GM18868 (cell line): ENCODE measurements around the gene UTP25.

Source experiments
- ATAC-seq: cut with Tn5 transposase; IDR thresholded peaks from one replicate; pipeline ENCODE4 v1.9.1; 2021; ENCODE audit warnings: mild to moderate bottlenecking, moderate library complexity; ENCODE audit not compliant: unreplicated experiment

Gene UTP25

GRCh38 chr1:209805875-209806760 lies 21.7 kb upstream of the UTP25 start, which contains the start of gene IRF6:
Gene IRF6 (minus strand): TSS chr1:209806142. CDS start chr1:209801413, 4,729 bp downstream.
- ATAC-seq: peak; percentile 95

DNA sequence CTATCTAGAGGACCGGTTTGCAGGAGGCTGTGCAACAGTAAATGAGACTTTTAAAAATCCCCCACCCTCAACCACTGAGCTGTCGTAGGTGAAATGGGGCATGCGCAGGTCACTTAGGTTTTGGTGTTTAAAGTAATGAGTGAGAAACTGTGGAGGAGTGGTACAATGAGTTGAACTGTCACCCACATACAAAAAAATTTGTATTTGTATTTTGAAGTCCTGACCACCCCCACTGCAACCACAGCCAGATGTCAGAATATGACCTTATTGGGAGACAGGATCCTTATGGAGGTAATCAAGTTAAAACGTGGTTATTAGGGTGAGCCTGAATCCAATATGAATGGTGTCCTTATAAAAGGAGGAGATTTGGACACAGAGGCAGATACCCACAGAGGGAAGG lies 20.3 kb upstream of the UTP25 start:
- ATAC-seq: no peak

- ATAC-seq: no peak
Measured at GRCh38 chr1:209808059-209808581, 19.7 kb upstream of the UTP25 start.

DNA sequence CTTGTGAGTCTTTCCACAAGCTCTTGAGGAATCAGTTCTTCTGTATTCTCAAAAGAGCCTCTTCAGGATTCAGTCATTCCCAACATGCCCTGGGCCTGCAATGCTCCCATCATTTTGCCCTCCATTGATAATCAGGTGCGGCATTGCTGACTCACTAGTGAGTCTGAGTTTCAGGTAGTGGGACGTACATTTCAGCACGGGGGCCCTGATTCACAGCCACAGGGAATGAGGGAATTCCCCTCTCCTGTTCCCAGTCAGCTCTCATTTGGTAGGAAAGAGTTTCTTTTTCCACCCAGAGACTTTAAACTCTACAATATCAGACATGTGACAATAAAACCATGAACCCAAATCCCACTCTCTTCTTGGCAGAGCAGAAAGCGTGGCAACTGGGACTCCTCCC lies 18.2 kb upstream of the UTP25 start:
- no peak for ATAC-seq

- ATAC-seq: no peak
Measured at GRCh38 chr1:209810783-209811182, 17.0 kb upstream of the UTP25 start.

DNA sequence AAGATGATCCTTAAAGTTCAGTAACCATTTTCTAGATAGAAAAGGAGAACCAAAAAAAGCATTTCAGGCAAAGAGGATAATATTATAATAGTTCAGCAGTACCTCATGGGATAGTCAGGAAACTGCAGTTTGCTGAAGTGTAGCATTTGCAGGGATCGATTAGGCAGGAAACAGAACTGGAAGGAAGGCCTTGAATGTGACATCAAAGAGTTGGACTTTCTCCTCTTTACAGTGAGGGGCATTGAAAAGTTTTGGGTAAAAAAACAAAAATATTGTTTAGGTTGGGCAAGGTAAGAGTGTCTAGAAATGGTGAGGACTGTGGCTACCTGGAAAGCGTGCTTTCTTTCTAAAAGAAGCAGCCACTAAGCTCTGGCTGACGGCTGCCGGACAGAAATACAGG lies 13.9 kb upstream of the UTP25 start:
- ATAC-seq: no peak

DNA sequence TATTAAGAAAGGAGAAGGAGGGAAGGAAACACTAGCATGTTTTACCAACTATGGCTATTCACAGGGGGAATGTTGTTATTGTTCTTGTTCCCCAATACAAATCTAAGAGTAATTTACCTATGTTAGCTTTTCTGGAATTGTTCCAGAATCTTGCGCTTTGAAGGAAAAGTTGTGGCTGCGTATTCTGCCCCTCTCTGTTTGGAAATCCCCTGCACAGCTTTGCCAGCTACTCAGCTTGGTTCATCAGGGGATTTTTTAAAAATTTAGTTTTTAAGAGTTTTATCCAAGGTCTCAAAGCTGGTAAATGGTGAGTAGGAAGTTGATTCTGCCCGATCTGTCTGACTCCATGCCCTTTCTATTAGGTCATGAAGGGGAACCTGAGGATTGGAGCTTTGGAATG lies 12.3 kb upstream of the UTP25 start:
- ATAC-seq: no peak

DNA sequence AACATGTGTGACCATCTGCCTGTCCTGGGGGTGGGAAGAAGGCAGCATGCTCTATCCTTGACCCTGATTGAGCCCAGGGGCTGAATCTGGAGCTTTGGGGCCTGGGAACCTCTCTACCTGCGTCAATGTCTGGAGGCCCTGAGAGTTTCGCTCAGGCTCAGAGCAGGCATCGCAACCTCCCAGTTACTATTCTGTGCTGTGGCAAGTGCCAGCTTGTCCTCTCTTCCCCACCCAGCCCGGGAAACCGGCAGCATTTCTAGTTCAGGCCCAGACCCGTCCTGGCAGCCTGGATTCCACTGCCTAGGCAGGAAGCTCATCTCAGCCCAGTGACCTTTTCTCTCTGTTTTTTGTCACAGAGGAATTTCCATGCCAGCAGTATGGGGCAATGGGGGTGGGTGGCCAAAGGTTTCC lies 11.8 kb upstream of the UTP25 start:
- ATAC-seq: no peak

DNA sequence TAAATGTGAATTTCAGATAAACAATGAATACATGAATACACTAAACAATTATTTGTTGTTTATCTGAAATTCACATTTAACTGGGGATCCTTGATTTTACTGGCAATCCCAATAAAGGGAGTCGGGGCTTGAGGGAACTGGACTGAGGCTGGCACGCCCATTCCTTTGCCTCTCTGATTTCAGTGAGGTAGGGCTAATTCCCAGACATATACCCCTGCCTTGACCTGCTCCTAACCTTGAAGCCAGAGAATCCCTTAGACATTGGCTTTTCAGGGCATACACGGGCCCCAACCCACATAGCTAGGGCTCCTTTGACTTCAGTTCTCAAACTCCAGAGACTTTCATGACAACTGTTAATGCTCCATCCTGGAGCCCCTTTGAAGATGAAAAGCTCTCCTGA lies 10.8 kb upstream of the UTP25 start:
- ATAC-seq: no peak

- ATAC-seq: no peak
Measured at GRCh38 chr1:209817691-209818090, 10.1 kb upstream of the UTP25 start.

DNA sequence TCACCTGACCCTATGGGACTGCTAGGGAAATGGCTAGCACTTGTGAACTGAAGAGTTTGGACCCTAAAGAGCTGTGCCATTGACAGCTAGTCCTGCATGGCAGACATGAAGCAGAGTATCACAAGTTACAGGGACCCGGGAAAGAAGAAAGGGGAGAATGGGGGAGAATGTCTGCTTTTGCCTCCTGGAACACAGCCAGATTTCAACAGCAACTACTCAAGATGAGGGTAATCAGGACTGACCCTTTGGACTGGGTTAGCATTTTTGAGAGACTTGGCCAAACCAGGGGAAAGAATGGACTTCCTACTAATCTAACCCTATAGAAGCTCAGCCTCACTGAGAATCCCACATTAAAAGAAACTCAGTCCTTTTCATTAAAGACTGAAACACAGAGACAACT lies 8.7 kb upstream of the UTP25 start:
- no peak for ATAC-seq

DNA sequence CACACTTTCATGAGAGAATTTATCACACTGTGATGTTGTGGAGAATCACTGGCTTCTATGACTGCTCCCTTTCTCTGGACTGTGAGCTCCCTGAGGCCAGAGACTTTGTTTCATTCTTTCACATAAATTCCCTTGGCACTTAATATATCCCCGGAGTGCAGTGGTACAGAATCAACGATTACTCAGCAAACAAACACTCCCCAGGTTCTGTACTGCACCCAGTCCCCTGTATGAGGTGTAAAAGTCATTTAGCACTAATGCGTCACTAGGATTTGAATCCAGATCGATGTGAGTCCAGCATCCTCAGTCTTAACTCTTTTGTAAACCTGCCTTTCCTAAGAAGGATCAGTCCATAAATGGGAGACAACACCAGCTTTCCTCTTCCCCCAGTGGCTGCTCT lies 6.8 kb upstream of the UTP25 start:
- no peak for ATAC-seq

DNA sequence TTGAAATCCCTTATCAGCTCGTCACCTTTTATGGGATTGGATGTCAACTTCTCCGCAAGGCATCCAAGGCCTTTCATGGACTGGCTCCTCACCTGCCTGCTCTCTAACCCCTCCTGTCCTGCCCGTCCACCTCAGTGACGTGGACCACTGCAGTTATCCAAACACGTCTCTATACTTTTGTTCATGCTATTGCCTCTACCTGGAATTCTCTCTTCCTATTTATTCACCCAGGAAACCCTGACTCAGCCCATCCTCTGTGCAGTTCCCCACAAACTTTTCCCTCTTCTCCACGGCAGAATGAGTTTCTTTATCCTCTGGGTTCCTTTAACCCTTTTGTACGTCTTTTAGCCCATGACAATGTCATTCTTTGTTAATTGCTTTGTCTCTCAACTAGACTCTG lies 5.1 kb upstream of the UTP25 start:
- ATAC-seq: no peak

DNA sequence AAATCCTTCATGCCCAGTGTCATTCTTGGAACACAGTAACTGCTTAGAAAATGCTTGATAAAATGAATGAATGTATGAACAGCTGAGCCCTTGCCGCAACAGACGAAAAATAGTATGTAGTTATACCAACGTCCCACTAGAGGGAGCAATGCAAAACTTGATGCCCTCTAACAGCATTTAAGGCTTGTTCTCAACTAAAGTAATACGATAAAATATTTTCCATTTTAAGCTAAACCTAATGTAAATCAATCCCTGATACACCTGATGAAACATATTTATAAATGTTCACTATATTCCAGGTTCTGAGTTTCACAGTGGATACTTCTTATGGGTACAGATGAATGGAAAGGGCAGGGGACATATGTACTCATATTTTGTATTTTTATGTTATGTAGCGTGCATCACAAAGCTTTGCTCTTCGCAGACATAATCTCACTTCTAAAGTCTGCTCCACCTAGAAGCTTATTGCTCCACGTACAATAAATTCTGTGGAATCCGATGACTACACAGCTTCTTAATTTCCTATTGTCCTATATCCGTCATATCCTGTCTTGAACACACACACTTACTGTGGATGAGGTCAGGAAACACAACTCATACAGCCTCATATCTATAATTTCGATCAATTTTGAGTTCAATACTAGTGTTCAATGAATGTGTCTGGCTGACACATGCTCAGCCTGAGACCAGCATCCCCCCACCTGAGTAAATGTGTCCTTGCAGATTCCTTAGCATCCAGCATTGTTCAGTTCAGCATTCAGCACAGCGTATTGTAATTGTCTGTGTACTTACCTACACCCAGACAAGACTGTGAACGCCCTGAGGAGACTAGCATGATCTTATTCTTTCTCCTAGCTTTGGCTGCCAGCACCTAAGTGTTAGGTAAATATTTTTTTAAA lies 4.4 kb upstream of the UTP25 start:
- ATAC-seq: peak; percentile 42

DNA sequence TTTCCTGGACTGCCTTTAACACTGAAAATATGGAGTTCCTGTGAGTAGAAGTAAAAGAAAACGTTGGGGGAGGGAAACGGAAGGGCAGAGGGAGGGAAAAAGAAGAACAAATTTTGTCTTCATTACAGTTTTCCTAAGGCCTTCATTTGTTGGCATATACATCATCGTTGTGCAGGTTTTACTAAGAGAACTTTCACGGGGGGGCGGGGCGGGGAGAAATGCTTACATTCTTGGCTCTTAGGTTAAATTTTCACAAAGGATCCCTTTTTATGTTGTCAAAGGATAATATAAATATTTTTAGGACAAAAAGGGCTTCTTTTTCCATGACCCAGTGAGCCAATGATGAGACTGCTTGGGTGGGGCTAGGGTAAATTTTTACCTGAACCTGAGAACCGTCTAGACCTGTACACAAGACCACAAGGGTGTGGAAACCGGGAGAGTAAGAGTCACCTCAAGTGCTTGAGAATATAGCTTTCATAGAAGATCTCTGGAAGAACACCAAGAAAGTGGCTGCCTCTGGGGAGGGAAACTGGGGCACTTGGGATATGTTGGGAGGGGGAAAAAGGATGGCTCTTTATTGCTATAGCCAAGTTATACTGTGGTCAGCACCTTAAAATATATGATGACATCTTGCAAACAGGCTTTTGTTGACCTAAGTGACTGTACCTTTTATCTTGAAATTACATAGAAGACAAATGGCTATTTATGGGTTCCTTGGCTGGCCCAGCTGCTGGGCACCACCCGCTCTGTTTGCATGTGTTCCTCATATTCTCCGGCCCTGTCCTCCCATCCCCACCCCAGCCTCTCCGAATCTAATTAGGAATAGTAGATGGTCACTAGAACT lies 2.0 kb upstream of the UTP25 start:
- no peak for ATAC-seq

DNA sequence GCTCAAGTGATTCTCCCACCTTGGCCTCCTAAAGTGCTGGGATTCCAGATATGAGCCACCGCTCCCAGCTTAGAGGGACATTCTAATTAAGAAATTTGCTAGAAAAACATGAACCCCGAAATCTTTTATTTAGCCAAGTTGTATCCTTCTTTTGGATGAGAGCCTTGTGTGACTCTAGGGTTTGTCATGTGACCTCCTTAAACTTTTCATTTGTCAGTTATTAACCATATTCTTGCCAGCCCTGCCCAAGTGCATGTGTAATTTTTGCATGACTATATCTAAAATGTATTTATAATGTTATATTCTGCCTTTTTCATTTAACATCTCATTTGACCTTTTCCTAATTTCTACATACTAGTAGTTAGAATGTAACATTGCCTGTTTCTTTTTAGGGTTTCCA lies 1.9 kb downstream of the UTP25 start:
- ATAC-seq: no peak

GRCh38 chr1:209830722-209831121 lies 3.0 kb downstream of the UTP25 start:
- ATAC-seq: no peak

- no peak for ATAC-seq
Measured at GRCh38 chr1:209831615-209832014, 3.8 kb downstream of the UTP25 start.

- no peak for ATAC-seq
Measured at GRCh38 chr1:209835782-209836298, 8.1 kb downstream of the UTP25 start.

- no peak for ATAC-seq
Measured at GRCh38 chr1:209837671-209838070, 9.9 kb downstream of the UTP25 start.
